Stimulated activated CD8-positive, alpha-beta memory T cell treated with anti-CD3 and anti-CD28 coated beads, Interleukin-4, amount 100 ng/mL, for 4 hours (primary cell): ENCODE data around the gene SLC52A3.
"Not testable (repeated sequence)": the region's sequence is repeated elsewhere in the genome, so short reads cannot be mapped to it uniquely, and the experiment has no call there.

Experiments used
- DNase-seq, 2 donors: peaks; one replicate each; pipeline ENCODE4 v3.0.0-alpha.2; 2020; ENCODE audit warnings: low read depth in 2 of 2, low spot score in 1 of 2

SLC52A3 gene

DNA sequence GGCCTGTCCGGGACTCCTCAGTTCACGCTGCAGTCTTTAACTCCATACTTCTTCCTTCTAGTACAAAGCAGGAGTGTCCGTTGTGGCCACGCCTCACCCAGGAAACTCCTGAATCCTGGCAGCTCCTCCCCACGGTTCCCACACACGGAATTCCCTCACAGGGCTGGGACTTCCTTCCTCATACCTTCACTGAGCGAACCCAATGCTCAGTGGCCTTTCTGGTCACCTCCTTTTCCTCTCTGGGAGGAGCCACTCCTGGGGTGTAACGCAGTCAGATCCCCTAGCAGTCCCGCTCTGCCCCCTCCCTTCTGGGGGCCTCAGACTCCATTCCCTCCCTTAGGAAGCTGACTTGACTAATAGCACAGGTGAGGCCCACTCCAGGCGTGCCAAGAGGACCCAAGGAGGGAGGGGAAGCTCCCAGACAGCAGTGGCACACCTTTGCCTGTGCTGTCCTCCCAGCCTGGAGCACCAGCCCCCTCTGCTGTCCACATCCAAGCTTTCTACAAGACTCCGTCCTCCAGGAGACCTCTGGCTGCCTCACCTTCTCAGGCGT lies at the start of gene SLC52A3:
SLC52A3 (minus strand) TSS at position 75 of the 553 bp plus-strand sequence. CDS start 2,726 bp downstream, outside the sequence.
- no peak for DNase-seq

DNA sequence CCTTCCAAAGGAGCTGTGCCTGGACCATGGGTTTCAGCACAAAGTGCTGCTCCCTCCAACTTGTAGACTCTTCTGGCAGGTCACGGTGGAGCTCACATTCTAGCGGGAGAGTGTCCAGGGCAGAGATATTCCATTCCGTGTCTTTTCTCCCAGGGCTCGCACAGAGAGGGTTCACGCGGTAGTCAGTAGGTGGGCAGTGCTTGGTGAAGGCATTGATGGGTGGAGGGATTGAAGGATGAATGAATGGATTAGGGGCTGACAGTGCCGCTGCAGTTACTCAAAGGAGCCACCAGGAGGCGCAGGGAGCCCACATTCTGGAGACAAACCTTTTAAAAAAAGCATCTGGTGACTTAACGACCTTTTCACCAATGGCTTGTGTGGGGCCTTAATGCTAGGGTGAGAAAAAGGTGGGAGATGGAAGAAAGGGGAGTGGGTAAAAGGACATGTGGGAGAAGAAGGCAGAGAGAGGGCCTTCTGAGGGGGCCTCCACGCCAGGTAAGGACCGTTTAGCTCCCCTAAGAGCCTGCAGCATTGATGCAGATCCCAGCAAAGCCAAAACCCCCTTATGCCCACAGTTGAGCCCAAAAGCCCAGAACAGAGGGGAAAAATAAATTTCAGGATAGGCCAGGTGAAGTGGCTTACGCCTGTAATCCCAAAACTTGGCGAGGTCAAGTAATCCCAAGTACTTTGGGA lies 47.8 kb upstream of the SLC52A3 start:
- DNase-seq: peak; percentile 40 to 45

DNA sequence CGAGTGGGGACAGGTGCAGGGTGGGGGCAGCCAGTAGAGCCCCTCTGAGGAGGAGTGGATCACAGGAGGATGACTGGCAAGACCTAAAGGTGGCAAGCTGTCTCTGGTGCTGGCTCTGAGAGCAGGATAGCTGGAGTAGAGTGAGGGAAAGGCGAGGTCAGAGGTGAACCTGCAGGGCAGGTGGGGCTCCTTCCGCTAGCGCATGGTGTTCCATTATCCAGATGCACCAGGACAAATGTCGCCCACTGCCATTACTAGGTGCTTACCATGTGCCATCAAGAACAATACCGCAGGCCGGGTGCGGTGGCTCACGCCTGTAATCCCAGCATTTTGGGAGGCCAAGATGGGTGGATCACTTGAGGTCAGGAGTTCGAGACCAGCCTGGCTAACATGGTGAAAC lies 46.9 kb upstream of the SLC52A3 start:
- DNase-seq: no peak

DNA sequence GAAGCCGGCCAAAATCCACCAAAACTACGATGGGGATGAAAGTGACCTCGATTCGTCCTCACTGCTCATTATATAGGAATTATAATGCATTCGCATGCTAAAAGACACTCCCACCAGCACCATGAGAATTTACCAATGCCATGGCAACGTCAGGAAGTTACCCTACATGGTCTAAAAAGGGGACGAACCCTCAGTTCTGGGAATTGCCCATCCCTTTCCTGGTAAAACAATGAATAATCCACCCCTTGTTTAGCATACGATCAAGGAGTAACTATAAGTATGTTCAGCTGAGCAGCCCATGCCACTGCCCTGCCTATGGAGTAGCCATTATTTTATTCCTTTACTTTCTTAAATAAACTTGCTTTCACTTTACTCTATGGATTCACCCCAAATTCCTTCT lies 45.1 kb upstream of the SLC52A3 start:
- no peak for DNase-seq

DNA sequence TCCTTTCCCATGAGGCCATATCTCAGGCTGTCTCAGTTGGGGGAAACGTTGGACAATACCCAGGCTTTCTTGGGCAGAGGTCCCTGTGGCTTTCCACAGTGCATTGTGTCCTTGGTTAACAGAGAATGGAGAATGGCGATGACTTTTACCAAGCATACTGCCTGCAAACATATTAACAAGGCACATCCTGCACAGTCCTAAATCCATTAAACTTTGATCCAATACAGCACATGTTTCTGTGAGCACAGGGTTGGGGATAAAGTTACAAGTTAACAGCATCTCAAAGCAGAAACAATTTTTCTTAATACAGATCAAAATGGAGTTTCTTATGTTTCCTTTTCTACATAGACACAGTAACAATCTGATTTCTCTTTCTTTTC lies 44.1 kb upstream of the SLC52A3 start:
- DNase-seq: not testable (repeated sequence)

DNA sequence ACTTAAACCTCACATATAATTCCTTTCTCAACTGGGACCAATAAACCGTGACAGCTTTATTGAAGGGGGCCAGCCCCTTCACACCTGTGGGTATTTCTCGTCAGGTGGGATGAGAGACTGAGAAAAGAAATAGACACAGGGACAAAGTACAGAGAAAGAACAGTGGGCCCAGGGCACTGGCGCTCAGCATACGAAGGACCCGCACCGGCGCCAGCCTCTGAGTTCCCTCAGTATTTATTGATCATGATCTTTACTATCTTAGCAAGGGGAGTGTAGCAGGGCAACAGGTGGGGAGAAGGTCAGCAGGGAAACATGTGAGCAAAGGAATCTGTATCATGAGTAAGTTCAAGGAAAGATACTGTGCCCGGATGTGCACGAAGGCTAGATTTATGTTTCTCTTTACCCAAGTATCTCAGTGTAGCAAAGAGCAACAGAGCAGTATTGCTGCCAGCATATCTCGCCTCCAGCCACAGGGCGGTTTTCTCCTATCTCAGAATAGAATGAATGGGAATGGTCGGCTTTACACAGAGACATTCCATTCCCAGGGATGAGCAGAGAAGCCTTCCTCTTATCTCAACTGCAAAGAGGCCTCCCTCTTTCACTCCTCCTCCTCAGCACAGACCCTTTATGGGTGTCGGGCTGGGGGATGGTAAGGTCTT lies 43.6 kb upstream of the SLC52A3 start:
- DNase-seq: not testable (repeated sequence)

DNA sequence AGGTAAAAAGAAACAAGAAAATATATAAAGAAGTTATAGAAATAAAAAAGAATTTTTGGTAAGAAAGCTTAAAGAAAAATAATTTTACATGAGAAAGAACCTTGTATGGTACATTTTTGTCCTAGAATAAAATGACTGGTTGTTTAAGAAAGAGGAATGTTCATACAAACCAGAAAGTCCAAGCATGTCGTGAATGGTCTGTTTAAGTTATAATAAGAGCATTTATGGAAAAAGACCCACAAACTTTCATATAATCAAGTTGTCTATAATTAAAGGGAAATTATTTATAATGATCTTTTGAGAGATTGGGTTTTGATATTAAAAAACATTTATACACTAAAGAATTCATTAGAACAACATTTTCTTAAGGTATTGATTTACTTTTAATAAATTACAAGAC lies 37.4 kb upstream of the SLC52A3 start:
- no peak for DNase-seq

DNA sequence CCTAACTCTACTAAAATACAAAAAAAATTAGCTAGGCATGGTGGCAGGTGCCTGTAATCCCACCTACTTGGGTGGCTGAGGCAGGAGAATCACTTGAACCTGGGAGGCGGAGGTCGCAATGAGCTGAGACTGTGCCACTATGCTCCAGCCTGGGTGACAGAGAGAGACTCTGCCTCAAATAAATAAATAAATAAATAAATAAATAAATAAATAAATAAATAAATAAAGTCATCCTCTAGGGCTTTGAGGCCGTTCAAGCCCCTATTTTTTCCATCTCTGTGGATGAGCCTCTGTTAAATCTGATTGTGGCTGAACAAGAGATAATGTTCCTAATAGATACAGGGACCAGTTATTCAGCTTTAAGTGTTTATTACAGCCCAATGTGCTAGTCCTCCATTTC lies 33.4 kb upstream of the SLC52A3 start:
- no peak for DNase-seq

DNA sequence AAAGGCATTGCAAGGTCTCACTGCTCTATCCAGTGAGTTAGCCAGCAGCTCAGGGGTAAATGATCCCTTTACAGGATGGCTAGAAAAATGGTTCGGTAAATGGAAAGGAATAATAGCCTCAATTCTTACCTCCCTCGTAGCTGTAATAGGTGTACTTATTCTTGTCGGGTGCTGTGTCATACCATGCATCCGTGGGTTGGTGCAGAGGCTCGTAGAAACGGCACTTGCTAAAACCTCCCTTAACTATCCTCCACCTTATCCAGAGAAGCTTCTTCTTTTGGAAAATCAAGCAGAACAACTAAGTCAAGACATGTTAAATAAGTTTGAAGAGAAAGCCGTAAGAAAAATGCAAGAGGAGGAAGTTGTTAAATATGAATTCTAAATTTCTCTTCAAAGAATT lies 31.7 kb upstream of the SLC52A3 start:
- DNase-seq: not testable (repeated sequence)

DNA sequence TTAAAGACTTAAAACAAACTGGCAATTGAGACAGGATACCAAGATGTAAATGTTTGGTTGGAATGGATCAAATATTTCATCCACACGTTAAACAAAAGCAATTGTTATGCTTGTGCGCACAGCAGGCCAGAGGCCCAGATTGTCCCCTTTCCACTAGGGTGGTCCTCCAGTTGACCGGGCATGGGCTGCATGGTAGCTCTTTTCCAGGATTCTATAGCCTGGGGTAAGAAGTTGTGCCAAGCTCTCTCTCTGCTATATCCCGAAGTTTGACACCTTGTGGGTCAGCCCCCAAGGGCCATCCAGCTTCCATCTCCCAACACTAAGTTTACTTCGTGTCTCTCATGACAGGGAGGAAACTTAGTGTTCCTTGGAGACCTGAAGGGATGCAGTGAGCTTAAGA lies 30.4 kb upstream of the SLC52A3 start:
- DNase-seq: not testable (repeated sequence)

DNA sequence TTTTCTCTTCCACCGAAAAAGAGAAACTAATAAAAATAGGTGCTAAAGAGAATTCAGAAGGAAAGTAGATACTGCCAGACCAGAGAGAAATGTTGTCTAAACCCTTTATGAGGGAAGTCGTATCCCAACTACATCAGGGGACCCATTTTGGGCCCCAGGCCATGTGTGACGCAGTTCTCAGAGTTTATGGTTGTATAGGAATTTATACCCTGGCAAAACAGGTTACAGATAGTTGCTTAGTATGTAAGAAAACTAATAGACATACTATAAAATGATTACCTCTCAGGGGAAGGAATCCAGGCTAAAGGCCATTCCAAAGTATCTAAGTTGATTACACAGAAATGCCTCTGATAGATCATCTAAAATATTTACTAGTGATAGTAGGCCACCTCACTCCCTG lies 28.6 kb upstream of the SLC52A3 start:
- no peak for DNase-seq

DNA sequence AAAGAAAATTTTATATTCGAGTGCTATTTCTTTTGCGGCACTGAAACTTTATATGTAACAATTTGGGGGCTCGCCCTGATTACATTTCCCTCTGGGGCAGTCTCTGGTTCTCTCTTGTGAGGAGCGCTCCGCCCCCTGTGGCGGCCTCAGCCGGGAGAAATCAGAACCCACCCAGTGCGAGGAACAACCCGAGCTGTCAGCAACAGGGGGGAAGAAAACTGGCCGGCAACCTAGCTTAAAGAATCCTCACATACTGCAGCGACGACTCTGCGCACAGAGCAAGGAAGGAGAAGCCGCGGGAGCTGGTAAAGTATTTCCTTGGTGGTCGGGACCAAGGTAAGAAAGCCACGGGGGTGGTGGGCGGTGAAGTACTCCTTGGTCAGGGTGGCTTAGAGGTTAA lies 23.9 kb upstream of the SLC52A3 start:
- DNase-seq: no peak

DNA sequence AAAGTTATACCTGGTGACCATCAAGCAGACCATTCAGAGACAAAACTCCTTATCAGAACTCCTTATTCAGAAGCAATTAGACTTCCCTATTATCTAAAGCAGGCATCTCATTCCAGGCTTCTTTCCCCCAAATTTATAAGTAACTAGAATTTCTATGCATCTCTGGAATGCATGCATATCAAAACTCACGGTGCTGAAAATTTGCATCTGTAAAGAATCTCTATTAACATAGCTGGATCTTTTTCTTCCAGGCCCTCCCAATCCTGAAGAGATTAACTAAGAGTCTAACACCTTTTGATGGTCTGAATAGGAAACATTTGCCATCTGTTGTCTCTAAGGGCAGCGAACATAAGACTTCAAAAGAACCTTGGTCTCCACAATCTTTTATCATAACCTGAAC lies 22.8 kb upstream of the SLC52A3 start:
- DNase-seq: no peak

DNA sequence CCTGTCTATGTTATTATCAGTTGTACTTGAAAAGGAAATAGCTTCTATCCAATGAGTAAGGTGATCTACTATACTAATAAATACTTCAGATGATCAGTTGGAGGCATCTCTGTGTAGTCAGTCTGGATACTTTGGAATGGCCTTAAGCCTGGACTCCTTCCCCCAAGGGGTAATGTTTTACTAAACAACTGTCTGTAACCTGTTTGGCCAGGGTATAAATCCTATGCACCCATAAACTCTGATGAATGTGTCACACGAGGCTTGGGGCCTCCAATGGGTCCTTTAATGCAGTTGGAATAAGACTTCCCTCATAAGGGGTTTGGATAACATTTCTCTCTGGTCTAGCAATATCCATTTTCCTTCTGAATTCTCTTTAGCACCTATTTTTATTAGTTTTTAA lies 19.5 kb upstream of the SLC52A3 start:
- DNase-seq: no peak

DNA sequence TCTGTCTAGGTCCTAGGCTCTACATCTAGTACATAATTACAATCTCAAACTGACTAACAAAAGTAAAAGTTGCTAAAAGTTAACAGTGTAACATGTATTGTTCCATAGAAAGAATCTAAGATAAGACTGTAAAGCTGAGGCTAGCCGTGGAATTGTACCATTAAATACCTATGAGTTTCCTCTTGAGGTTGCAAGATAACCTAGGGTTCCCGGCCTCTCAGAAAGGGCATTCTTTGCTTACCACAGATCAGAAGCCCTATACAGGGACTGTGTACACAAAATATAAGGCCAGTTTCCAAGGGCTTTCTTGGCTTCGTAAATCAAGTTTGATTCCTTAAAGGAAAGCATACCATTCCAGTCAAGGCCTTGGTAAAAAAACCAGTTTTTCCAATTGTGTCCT lies 11.5 kb upstream of the SLC52A3 start:
- DNase-seq: no peak

DNA sequence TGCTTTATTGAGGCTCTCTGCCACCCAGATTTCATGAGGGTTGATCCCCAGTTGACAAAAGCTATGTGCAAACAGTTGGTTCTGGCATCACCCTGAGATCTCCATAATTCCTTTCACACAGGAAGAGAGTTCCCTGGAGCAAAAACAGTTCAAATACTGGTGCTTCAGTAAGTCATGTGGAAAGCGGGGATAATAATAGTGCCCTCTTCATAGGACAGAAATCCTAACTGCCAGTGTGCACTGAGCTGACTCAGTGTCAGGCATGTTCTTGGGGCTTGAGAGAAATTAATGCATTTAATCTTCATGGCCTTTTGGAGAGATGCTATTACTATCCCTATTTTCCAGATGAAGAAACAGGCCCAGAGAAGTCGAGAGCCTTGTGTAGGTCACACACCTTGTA lies 7.9 kb upstream of the SLC52A3 start:
- DNase-seq: no peak

DNA sequence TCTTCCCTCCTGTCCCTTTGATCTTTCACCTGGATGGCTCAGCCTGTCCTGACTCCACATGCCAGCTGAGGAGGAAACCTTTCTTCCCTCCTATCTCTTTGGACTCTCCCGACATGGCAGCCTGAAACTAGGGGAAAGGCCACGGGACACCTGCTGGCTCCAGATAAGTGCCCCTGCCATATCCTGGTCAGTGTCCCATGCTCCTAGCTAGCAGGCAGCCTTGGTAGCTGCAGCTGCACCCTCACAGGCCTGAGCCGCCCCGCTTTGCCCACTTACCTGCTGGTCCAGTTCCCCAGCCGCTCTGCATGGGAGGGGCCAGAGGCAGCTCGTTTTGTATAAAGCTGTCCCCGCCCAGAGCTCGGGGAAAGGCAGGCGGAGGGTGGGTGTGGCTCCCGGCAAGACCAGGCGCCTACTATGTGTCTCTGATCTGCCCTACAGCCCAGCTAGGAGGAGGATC lies 7.4 kb upstream of the SLC52A3 start:
- no peak for DNase-seq

DNA sequence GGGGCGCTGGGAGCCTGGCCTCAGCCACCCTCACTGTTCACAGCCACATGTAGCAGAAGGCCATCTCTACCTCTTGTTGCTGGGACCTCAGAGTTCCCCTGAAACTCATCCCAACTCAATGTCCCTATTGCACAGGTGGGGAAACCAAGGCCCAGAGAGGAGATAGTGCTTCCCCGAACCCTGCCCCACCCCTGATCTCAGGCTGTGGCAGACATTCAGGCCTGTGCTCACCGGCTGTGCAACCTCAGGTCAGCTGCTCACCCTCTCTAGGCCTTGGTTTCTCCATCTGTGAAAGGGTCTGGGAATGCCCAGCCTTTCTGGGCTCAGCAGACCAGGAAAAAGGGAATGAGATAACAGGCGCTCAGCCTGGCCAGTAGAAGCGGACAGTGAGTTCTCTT lies 6.4 kb upstream of the SLC52A3 start:
- DNase-seq: no peak

DNA sequence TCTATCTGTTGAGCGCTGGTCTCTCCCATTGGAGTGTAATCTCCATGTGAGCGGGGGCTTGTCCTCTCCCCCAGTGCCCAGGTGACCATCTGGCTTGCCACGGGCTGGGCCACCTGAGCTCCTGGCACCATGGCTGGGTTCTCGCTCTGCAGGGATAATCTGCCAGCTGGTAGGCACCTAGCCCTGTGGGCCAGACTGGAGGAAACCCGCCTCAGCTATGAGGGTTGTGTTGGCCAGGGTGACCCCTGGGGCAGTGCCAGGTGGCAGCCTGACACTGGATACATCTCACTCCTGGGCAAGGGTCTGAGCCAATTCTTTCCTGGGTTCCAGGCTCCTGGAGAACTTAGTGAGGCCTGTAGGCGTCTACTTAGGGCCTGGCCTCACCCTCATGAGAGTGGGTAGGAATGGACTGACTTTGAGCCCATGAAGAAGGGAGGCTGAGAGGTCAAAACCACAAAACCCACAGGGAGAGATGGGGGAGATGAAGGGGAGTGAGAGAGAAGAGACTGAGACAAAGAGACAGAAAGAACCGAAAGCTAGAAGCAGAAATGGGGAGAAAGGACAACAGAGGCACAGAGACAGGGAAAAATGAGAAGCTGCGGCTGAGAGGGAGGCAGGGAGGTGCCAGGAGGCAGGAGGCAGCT lies 5.8 kb upstream of the SLC52A3 start:
- no peak for DNase-seq

DNA sequence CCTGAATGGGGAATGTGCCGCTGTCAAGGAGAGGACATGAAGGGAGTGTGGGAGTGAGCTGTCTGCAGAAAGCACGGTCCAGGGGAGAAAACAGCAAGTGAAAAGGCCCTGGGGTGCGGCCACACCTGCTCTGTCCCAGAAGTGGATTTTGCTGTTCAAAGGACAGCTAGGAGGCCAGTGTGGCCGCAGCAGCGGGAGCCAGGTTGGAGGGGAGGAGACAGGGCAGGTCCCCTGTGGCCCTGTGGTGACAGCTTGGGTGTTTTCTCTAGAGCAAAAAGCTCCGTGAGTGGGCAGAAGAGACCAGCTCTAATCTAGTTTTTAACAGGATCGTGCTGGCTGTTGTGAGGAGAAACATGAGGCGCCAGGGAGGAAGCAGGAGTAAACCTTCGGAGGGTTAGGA lies 4.5 kb upstream of the SLC52A3 start:
- no peak for DNase-seq

DNA sequence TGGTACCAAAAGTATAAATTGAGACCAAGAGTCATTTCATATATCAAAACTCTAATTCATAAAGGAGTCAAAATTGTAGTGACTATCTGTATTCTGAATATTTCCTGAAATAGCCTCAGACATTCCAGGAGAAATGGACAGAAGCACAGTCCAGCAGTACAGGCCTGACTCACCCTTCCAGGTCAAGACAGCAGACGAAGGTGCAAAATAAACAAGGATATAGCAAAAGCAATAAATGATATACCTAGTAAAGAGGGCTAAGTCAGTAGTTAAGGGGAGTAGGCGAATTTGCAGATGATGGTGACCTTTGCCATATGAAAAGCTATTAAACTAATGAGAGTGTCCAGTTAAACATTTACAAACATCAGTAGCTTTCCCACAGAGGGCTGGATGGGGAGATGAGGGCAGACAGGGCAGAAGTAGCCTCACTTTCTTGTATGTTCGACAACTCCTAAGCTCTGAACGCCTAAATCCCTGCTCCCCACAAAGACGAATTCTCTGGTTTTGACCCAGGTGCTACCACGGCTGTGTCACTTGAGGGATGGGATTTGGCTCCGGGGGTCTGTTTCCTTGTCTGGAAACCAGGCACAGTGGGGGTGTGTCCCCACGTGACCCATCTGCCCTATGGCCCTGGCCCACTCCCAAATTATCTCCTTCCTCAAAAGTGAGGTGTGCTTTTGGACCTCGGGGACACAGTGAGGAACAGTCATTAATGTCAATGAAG lies 3.6 kb upstream of the SLC52A3 start:
- no peak for DNase-seq

DNA sequence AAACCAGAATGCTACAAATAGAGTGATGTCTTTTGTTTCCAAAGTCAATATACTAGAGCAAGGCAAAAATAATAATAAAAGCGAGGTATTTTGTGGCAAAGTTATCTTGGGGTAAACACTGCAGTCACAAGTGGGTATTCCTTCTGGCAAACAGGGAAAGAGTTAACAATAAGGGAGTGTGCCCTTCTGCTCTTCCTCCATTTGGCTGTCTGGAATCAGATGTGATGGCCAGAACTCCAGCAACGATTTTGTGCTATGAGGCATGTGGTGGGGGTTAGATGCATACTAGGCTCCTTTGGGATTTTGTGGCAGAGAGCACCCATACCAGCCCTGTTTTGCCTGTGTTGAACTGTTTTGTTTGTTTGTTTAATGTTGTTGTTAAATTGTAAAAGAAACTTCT lies 2.4 kb upstream of the SLC52A3 start:
- no peak for DNase-seq
